HG03442 (cell line): ENCODE data around the gene FAM200B.

Experiments used
- ATAC-seq: cut with Tn5 transposase; IDR thresholded peaks from one replicate; pipeline ENCODE4 v1.9.1; 2021; ENCODE audit warnings: mild to moderate bottlenecking, moderate library complexity; ENCODE audit not compliant: unreplicated experiment

Gene FAM200B

DNA sequence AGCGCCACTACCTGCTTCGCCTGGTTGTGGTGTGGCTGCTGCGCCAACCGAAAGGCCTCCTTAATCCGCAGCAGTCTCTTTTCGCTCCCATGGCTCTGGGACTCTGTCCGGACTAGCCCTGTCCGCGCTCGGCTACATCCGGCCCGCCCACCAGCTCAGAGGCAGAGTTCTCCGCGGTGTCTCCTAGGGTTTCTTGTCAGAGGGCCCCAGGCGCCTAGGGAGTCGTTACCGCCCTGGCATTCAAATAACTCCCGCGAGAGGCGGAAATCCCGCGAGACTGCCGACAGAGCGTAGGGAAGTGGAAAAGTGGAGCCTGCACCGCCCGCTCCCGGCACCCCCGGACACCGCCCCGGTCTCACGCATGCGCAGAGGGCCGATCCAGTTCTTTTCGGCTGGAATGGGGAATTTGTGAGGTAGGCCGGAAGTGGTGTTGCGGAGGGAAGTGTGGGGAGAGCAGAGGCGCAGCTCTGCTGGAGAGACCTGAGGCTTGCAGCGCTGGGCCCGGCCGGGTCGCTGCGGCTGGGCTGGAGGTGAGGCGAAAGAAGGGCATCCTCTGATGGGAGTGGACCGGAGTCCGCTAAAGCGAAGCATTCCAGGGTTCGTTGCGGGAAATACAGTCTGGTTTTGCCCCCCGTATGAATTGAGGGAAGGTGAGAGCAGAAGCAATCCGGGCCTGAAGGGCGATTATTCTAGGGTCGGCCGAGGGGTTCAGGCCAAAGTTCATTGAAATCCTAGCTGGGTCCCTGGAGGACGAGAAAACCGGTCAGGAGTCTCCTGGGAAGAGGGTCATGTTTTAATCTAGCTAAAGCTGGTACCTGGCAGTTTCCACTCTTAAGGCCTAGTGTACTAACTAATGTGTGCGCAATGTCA, at the start of gene FAM200B:
FAM200B (plus strand) TSS at position 456 of the 870 bp plus-strand sequence. CDS start 5,151 bp downstream, outside the sequence.
- peak; percentile 86 for ATAC-seq

- no peak for ATAC-seq
Observed at GRCh38 chr4:15636818-15637217, 44.8 kb upstream of the FAM200B start.

DNA sequence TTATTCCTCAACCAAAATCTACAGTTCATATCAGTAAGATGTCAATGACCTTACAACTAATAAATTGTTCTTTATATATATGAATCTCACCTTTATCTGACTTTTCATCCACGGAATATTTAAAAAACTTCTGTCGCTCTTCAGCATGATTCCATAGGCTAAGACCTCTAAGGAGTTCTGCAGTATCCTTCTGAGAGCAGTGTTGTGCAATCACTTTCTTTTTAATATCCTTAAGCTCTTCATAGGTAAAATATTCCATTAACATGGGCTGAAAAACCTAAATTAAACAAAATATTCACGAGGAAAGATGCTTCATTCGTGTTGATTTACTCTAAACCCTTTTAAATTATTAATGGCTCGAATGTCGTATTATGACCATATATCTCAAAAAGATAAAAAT, 43.2 kb upstream of the FAM200B start:
- ATAC-seq: no peak

DNA sequence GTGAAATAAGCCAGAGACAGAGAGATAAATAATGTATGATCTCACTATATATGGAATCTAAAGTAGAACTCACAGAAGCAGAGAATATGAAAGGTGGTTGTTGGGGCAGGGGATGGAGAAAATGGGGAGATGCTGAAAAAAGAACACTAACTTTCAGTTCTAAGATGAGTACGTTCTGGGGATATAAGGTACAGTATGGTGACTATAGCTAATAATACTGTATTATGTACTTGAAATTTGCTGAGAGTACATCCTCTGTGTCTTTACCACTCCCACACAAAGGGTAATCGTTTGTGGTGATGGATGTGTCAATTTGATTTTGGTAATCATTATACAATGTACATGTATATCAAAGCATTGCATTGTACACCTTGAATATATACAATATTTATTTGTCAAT, 33.0 kb upstream of the FAM200B start:
- ATAC-seq: no peak

GRCh38 chr4:15649914-15650545, 31.6 kb upstream of the FAM200B start:
- ATAC-seq: peak; percentile 41

GRCh38 chr4:15651676-15652075, 30.0 kb upstream of the FAM200B start:
- no peak for ATAC-seq

DNA sequence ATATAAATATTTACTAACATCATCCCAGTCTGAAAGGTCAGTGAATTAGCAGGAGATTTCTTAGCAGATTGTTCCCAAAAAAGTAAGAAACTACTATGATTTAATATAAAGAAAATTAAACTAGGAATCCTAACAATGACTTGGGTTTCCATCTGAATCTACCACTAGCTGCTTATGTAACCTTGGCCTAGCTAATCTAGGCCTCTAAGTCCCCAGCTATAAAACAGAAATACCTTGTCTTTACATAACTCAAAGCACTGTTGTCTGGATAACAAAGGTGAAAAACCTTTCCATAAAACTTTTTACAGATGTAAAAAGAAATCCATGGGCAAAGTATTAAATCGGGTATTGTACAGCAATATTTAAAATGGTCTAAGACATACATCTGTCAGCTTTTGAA, 29.4 kb upstream of the FAM200B start:
- ATAC-seq: no peak

DNA sequence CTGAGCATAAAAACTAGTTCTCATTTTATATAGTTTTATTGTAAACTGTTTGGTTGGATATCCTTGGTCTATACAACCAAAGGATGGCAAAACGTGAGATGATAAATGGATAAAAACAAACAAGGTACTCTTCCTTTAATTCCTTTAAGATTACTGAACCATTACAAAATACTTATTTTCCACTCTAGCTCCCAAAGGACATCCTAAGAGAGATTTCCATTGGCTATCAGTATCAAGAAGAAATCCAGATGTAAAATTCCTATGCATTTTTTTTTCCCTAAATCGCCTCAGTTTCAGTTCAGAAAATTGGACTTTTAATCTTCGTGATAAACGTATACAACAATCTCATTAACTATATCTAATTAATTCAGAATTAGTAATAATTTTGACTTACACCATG, 28.8 kb upstream of the FAM200B start:
- no peak for ATAC-seq

- ATAC-seq: no peak
Observed at GRCh38 chr4:15653420-15653819, 28.2 kb upstream of the FAM200B start.

DNA sequence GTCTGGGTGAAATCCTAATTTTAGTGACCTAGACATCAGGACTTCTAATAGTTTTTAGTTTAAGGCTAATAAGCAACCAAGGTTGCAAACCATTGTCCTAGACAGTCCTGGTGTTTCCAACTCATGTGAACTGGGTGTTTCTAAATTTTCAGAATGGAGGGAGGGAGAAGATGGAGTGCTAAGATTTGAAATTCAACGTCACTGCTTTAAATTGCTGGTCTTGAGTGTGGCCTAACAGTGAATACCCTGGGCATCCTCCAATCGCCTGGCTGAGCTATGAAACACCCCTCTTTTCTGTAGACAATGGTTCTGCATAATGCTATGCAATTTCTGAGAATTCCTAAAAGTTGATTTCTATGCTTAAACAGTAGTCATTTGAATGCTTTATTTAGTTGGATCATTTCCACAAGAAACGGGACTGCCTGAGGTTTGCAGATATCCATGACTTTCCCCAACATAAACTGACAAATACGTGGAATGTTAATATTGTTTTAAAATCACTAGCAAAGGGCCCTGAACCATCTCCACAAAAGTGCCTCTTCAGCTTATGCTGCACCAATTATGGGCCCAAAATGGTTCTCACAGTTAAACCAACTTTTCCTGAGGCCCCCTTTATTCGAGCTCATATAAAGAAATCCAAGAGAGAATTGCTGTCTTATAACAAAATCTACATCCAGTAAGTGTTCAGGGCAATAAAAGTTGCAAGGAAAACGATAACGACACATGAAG, 27.6 kb upstream of the FAM200B start:
- peak; percentile 20 for ATAC-seq

GRCh38 chr4:15654593-15655222, 26.9 kb upstream of the FAM200B start:
- peak; percentile 46 for ATAC-seq

- ATAC-seq: peak; percentile 65
Observed at GRCh38 chr4:15655223-15656037, 26.2 kb upstream of the FAM200B start, which contains the start of gene FBXL5. FBXL5 (minus strand) TSS chr4:15655357; CDS start chr4:15655287, 70 bp downstream.

DNA sequence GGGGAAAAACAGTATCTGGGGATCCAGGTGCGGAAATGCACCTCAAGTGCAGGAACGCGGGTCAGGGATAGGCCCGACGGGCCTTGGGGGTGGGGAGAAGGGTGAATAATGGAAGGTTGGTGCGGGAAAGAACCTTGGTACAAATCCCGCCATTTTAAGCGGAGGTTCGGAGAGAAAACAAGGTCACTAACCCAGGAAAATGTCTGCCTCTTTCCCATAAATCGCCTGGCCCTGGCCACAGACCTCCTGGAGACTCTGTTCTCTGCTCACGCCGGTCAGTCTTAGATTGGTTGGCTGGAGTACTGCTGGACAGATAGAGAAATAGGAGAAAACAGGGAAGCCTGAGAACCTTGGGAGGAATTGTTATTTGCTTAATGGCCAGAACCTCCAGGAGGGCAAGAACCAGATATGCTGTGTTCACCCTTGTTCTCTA, 25.6 kb upstream of the FAM200B start:
- ATAC-seq: no peak

GRCh38 chr4:15657366-15657765, 24.3 kb upstream of the FAM200B start:
- ATAC-seq: no peak

DNA sequence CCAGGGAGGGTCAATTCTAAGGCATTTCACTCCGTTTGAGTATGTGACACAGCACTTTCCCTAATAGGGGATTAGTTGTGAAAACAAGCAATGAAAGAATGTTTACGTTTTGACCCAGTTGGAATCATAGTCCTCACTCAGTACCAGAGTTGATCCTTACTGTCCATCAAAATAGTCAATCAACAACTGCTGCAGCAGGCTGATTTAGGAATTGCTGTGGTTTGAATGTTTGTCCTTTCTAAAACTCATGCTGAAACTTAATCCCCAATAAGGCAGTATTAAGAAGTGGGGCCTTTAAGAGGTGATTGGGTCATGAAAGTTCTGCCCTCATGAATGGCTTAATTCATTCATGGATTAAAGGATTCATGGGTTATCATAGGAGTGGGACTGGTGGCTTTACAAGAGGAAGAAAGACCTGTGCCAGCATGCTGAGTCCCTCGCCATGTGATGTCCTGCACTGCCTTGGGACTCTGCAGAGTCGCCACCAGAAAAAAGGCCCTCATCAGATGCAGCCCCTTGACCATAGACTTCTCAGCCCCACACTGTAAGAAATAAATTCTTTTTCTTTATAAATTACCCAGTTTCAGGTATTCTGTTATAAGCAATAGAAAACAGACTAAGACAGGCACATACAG, 23.4 kb upstream of the FAM200B start:
- ATAC-seq: no peak

- no peak for ATAC-seq
Observed at GRCh38 chr4:15658781-15659180, 22.8 kb upstream of the FAM200B start.

DNA sequence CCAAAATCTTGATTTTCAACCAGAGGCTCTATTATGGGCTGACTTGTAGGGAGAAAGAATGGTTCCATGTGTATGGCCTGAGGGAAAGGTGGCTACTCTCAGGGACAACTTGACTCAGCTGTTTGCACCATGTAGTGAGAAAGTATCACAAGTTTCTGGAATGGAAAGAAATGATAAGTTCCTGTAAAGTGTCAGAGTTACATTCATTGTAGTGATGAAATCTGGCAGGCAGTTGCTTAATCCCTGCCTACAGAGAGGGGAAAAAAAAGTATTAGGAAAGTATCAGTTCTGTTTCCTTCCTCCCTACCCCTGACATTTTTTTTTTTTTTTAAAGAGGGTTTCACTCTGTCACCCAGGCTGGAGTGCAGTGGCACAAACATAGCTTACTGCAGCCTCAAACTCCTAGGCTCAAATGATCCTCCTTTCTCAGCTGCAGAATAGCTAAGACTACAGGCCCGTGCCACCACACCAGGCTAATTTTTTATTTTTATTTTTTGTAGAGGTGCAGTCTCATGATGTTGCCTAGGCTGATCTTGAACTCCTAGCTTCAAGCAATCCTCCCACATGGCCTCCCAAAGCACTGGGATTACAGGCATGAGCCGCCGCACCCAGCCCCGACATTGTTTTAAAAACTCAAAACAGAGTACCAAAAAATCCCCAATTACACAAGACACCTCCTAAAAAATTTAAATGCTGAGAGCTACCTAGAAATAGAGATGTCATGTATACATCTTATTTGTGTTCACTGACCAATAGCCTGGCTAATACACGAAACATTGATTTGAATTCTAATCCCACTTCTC, 21.7 kb upstream of the FAM200B start:
- ATAC-seq: no peak

DNA sequence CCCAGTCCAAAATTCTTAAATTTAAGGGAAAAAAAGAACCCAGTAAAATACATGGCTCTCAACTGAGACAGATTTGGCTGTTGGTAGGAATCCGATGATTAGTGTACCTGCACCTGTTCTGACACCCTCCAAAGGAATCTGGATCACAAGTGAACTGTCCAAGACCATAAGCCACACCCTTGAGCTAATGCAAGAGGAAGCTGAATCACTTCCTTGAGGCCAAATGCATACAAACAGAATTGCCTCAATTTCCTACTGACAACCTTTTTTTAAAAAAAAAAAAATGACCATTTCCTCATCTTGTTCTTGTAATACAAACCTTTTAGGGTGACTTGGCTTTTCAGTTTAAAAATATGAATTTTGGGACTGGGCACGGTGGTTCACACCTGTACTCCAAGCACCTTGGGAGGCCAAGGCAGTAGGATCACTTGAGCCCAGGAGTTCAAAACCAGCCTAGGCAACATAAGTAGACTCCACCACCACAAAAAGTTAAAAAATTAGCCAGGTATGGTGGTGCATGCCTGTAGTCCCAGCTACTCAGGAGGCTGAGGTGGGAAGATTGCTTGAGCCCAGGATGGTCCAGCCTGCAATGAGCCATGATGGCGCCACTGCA, 15.8 kb upstream of the FAM200B start:
- ATAC-seq: no peak
